Sigmoid colon (tissue), 4 donors: ENCODE results near the gene GPR42.
"Not testable (repeated sequence)": the region's sequence is repeated elsewhere in the genome, so short reads cannot be mapped to it uniquely, and the experiment has no call there.

Experiments used
- EP300 ChIP-seq, 4 donors: sonication (generic); formaldehyde crosslinking; IDR thresholded peaks; one replicate each; pipeline ENCODE4 v1.6.1; 2017; ENCODE audit warnings: antibody characterized with exemption in 4 of 4
- POLR2A ChIP-seq, 2 donors: fragments of 450-650 bp; IDR thresholded peaks; one replicate each; pipeline ENCODE4 v1.6.1; 2016; ENCODE audit warnings: antibody characterized with exemption in 2 of 2, mild to moderate bottlenecking in 2 of 2, moderate library complexity in 2 of 2
- POLR2AphosphoS5 ChIP-seq, 4 donors: sonication (generic); formaldehyde crosslinking; IDR thresholded peaks; one replicate each; pipeline ENCODE4 v1.6.1; 2017; ENCODE audit warnings: antibody characterized with exemption in 4 of 4
- TF ChIP-seq, protein P1 (sequence below), 4 experiments: fragments of 450-650 bp in 3 of 4; fragments of 200-600 bp in 1 of 4; IDR thresholded peaks; one replicate each; pipeline ENCODE4 v1.5.1; 2016 to 2019; ENCODE audit warnings: antibody characterized with exemption in 4 of 4, mild to moderate bottlenecking in 3 of 4, moderate library complexity in 2 of 4

GRCh38 chr19:35374031-35374430 lies 3.2 kb downstream of the GPR42 start:
- not testable (repeated sequence) for TF ChIP-seq EP300, POLR2AphosphoS5, POLR2A (IDR thresholded peaks at IDR 0.05)
- TF ChIP-seq, protein P1, sequence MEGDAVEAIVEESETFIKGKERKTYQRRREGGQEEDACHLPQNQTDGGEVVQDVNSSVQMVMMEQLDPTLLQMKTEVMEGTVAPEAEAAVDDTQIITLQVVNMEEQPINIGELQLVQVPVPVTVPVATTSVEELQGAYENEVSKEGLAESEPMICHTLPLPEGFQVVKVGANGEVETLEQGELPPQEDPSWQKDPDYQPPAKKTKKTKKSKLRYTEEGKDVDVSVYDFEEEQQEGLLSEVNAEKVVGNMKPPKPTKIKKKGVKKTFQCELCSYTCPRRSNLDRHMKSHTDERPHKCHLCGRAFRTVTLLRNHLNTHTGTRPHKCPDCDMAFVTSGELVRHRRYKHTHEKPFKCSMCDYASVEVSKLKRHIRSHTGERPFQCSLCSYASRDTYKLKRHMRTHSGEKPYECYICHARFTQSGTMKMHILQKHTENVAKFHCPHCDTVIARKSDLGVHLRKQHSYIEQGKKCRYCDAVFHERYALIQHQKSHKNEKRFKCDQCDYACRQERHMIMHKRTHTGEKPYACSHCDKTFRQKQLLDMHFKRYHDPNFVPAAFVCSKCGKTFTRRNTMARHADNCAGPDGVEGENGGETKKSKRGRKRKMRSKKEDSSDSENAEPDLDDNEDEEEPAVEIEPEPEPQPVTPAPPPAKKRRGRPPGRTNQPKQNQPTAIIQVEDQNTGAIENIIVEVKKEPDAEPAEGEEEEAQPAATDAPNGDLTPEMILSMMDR (IDR thresholded peaks at IDR 0.05) = not testable (repeated sequence)
